ENCODE measurements around the gene VPS16. TPM values are rescaled to one million over a fixed set of nuclear protein-coding genes. Genes with fewer than 3 reads are reported as not detected.
A peak's percentile ranks its signal among the peaks of the same experiment; 100 is the strongest.

The VPS16 gene
- total and polyA plus RNA-seq, 2 of the 13 experiments (the other 11 are each of a cell fraction or from before 2014, with no cell fraction given): 34.2 to 35.4 TPM

GRCh38 chr20:2872459-2873009, 32.0 kb downstream of the VPS16 start (continued):
- TF ChIP-seq ZNF234 (CRISPR knock-in tag; conservative IDR thresholded peaks at IDR 0.05) (peak; percentile 17; the same call in 1 of the 2 replicates), ZBTB40 (IDR thresholded peaks at IDR 0.05) (no peak), ZBTB40 (CRISPR knock-in tag; IDR thresholded peaks at IDR 0.05) (peak; percentile 46; the same call in 1 of the 2 replicates), ZNF329 (CRISPR knock-in tag; IDR thresholded peaks at IDR 0.05; ENCODE audit: low read depth) (0 out of 2 replicates have a peak, but pooled peaks have one; percentile 14), MEIS2 (CRISPR knock-in tag; IDR thresholded peaks at IDR 0.05) (peak; percentile 39; the same call in 1 of the 2 replicates), RBAK (CRISPR knock-in tag; IDR thresholded peaks at IDR 0.05) (no peak), CEBPG (CRISPR knock-in tag; IDR thresholded peaks at IDR 0.05) (no peak), ZFP41 (CRISPR knock-in tag; IDR thresholded peaks at IDR 0.05; ENCODE audit: borderline replicate concordance) (no peak), IKZF1 (IDR thresholded peaks at IDR 0.05) (no peak), SRSF1 (optimal IDR thresholded peaks at IDR 0.05; ENCODE audit: low read depth, low read length) (peak; percentile 22), CCAR2 (optimal IDR thresholded peaks at IDR 0.05; ENCODE audit: low read depth, low read length) (no peak), ZNF790 (CRISPR knock-in tag; IDR thresholded peaks at IDR 0.05; ENCODE audit: borderline replicate concordance) (no peak)
- TF ChIP-seq, protein P1, sequence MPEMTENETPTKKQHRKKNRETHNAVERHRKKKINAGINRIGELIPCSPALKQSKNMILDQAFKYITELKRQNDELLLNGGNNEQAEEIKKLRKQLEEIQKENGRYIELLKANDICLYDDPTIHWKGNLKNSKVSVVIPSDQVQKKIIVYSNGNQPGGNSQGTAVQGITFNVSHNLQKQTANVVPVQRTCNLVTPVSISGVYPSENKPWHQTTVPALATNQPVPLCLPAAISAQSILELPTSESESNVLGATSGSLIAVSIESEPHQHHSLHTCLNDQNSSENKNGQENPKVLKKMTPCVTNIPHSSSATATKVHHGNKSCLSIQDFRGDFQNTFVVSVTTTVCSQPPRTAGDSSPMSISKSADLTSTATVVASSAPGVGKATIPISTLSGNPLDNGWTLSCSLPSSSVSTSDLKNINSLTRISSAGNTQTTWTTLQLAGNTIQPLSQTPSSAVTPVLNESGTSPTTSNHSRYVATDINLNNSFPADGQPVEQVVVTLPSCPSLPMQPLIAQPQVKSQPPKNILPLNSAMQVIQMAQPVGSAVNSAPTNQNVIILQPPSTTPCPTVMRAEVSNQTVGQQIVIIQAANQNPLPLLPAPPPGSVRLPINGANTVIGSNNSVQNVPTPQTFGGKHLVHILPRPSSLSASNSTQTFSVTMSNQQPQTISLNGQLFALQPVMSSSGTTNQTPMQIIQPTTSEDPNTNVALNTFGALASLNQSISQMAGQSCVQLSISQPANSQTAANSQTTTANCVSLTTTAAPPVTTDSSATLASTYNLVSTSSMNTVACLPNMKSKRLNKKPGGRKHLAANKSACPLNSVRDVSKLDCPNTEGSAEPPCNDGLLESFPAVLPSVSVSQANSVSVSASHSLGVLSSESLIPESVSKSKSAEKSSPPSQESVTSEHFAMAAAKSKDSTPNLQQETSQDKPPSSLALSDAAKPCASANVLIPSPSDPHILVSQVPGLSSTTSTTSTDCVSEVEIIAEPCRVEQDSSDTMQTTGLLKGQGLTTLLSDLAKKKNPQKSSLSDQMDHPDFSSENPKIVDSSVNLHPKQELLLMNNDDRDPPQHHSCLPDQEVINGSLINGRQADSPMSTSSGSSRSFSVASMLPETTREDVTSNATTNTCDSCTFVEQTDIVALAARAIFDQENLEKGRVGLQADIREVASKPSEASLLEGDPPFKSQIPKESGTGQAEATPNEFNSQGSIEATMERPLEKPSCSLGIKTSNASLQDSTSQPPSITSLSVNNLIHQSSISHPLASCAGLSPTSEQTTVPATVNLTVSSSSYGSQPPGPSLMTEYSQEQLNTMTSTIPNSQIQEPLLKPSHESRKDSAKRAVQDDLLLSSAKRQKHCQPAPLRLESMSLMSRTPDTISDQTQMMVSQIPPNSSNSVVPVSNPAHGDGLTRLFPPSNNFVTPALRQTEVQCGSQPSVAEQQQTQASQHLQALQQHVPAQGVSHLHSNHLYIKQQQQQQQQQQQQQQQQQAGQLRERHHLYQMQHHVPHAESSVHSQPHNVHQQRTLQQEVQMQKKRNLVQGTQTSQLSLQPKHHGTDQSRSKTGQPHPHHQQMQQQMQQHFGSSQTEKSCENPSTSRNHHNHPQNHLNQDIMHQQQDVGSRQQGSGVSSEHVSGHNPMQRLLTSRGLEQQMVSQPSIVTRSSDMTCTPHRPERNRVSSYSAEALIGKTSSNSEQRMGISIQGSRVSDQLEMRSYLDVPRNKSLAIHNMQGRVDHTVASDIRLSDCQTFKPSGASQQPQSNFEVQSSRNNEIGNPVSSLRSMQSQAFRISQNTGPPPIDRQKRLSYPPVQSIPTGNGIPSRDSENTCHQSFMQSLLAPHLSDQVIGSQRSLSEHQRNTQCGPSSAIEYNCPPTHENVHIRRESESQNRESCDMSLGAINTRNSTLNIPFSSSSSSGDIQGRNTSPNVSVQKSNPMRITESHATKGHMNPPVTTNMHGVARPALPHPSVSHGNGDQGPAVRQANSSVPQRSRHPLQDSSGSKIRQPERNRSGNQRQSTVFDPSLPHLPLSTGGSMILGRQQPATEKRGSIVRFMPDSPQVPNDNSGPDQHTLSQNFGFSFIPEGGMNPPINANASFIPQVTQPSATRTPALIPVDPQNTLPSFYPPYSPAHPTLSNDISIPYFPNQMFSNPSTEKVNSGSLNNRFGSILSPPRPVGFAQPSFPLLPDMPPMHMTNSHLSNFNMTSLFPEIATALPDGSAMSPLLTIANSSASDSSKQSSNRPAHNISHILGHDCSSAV (CRISPR knock-in tag; IDR thresholded peaks at IDR 0.05; ENCODE audit: borderline replicate concordance): peak; percentile 38; the same call in 1 of the 2 replicates

Data from HepG2 (cell line).